ENCODE results near the gene BICD1.
A peak's percentile ranks its signal among the peaks of the same experiment; 100 is the strongest.
"Not testable (repeated sequence)": the region's sequence is repeated elsewhere in the genome, so short reads cannot be mapped to it uniquely, and the experiment has no call there.

BICD1 gene

DNA sequence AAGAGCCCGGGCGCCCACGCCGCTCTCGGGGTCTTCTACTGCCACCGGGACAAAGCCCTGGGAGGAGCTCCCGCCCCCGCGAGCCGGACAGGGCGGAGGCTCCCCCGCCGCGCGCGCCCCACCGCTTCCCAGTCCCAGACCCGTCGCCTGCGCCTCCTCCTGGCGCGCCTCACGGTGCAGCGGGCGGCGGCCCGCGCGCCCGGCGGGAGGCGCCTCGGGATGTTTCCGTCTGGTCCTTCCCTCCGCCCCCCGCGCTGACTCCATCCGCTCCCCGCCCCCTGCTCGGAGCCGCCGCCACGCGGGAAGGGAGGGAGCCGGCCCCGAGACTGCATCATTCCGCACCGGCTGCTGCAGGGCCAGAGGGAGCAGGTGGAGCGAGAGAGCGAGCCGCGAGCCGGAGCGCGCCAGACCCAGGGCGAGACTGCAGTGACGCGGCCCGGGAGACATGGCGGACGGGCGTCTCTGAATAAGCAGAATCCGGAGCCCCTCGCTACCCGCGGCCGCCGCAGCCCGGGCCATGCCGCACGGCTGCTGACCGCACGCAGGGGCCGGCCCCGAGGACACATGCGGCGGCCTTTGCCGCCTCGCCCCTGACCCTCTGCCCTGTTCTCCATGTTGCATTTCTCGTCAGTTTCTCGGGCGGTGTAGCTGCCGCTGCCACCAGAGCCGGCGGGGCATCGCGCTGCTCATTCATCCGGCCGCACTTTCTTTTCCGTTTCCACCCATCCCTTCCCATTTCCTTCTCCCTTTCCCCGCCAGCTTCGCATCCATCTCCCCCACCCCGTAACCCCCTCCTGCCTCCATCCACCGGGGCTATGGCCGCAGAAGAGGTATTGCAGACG is at the start of gene BICD1:
Gene BICD1 (plus strand): TSS at position 331 of the 842 bp plus-strand sequence. CDS start 485 bp downstream, at position 816.
- DNase-seq, result peak; percentile 82 to 94 (median 90)

DNA sequence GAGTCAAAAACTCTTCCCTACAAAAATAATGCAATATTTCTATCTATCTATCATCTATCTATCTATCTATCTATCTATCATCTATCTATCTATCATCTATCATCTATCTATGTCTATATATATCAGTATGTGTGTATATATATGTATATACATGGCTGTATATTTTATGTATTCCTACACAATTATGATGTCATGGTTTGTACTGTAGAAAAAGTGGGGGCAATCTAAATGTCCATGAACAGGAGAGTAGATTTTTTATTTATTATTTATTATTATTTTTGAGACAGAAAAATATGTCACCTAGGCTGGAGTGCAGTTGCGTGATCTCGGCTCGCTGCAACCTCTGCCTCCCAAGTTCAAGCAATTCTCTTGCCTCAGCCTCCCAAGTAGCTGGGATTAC is 45.6 kb upstream of the BICD1 start:
- no peak for DNase-seq

DNA sequence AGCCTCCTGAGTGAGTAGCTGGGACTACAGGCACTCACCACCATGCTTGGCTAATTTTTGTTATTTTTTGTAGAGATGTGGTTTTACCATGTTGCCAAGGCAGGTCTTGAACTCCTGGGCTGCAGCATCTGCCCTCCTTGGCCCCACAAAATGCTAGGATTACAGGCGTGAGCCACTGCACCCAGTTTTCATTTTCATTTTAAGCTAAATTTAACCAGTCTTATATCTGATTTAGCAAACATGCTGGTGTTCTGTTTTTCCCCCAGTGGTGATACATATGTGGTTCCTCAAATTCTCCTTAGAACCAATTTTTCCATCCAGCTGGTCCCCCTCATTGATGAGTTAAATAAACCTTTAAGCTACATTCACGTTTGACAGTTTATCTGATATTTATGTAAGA is 43.8 kb upstream of the BICD1 start:
- peak; percentile 28 to 49 (median 39) for DNase-seq

DNA sequence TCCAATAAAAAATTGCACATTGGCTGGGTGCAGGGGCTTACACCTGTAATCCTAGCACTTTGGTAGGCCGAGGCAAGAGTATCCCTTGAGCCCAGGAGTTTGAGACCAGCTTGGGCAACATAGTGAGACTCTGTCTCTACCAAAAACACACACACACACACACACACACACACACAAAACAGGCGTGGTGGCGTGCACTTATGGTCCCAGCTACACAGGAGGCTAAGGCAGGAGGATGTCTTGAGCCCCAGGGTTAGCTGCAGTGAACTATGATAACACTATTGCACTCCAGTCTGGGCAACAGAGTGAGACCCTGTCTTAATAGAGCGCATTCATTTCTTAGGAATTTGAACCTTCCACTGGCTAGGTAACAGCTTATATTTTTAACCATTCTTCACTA is 42.9 kb upstream of the BICD1 start:
- DNase-seq, result no peak

DNA sequence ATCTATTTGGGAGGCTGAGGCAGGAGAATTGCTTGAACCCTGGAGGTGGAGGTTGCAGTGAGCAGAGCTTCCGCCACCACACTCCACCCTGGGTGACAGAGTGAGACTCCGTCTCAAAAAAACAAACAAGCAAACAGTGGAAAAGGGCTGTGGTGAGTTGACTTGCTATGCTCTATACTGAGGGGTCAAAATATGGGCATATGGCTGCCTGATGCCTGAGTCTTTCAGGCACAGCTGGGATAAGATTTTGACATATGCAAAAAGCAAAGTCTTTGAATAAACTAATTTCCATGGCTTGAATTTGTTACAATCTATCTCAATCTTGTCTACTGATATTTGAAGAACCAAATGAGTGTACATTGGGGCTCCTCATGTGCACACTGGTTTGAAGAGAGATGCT is 40.4 kb upstream of the BICD1 start:
- no peak for DNase-seq

DNA sequence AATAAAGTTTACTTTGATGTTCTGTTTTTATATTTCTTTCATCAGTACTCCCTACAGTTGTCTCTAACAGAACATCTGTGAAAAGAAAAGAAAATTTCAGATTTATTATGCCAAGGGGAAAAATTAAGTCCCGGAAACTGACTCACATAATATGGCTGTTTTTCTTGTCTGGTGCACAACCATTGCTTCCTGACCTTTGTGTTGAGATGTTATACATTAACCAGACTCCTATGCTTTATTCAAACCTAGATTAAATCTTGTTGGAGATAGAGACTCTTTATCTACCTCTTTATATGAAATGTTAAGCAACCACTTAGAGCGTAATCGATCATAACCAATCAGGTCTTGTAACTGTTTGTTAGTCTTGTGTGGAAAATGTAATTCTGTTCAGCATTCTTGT is 37.6 kb upstream of the BICD1 start:
- DNase-seq, result no peak

DNA sequence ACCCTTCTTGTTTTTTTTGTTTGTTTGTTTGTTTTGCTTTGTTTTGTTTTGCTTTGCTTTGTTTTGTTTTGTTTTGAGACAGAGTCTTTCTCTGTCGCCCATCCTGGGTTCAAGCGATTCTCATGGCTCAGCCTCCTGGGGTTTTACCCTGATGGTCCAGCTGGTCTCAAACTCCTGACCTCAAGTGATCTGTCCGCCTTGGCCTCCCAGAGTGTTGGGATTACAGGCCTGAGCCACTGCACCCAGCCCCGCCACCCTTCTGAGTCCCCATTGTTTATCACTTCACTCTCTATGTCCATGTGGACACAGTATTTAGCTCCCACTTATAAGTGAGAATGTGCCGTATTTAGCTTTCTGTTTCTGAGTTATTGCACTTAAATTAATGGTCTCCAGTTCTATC is 36.9 kb upstream of the BICD1 start:
- no peak for DNase-seq

DNA sequence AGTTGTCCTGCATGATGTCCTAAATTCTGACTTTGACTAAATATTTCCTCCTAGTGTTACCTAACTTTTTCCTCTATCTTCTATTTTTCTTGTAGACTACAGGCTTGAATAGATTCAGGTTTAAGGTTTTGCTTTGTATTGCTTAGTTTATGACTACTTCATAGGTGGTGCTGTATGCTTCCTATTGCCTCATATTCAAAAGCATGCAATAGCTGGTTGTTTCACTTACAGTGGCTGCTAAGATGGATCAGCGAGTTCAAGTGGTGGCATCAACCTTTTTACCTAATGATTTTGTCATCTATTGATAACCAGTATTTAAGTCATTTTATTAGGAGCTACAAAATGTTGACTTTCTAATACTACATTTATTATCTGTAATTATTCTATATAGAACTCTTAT is 36.3 kb upstream of the BICD1 start:
- no peak for DNase-seq

DNA sequence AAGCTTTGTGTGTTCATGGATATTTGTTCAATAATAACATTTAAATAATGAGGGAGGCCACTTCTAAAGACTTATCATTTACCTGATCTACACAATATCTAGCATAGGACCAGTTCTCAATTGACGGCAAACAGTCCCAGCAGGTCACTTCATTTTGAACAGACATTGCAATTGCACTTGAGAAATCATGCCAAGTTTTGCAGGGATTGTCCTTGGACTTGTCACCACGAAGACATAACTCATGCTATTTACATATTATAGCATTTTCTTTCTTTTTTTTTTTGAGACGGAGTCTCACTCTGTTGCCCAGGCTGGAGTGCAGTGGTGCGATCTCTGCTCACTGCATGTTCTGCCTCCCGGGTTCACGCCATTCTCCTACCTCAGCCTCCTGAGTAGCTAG is 34.5 kb upstream of the BICD1 start:
- DNase-seq, result no peak

DNA sequence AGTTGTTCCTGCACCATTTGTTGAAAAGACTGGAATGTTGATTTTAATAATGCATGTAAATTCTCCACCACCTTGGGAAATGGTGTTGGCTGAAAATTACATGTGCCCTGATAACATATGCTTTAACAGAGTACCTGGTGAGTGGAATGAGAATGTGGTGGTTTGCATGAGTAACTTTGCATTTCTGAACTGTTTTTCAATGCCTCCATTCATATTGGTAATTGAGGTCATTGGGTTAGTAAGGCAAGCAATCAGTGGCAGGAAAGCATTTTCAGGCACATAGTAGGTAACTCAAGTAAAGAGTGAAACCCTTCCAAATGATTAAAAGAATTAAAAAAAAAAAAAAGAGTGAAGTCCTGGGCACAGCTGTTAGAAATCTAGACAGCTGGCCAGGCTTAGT is 32.2 kb upstream of the BICD1 start:
- DNase-seq, result no peak

DNA sequence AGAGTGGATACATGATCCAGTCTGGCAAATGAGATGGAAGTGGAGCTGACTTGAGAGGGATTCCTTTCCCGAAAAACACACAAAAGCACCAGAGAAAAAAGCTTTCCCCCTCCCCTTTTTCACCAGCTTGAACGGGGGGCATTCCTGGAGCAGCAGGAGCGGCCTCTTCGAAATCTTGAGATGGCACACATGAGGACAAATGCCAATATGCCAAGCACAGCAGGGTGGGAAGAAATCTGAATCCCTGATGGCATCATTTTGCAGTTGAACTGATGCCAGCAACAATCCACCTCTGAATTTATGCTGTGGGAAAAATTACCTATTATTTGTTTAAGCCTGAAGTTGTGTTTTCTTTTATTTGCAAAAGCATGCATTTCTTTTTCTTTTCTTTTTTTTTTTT is 29.7 kb upstream of the BICD1 start:
- no peak for DNase-seq

DNA sequence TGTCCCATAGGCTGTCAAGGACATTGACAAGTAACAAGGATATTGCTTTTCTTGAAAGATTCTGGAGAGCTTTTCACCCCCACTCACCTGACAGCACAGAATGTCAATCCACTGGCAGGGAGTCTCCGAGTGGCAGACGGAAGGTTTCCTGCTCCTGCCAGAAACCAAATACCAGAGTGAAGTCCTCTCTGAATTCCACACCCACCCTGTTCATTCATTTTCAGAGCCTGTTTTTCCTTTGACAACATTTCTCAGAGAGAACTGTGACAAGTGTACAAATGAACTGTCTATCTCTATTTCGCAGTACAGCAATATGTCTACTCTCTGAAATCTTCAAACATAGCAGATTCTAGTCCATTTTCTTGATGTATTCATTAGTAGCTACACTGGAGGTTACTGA is 26.2 kb upstream of the BICD1 start:
- no peak for DNase-seq

DNA sequence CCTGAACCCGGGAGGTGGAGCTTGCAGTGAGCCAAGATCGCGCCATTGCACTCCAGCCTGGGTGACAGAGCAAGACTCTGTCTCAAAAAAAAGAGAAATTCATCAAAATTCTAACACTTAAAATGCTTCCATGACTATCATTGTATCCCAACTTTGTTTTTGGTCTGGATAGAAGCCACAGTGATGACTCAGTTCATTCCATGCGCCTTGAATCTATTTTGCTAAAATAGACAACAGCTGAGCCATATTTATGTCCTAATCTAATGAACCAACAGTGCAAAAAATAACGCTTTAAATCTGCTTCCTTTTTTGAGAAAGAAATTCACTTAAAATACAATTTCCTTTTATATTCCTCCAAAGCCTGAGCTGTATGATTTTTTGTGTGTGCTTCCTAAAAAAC is 23.2 kb upstream of the BICD1 start:
- no peak for DNase-seq

DNA sequence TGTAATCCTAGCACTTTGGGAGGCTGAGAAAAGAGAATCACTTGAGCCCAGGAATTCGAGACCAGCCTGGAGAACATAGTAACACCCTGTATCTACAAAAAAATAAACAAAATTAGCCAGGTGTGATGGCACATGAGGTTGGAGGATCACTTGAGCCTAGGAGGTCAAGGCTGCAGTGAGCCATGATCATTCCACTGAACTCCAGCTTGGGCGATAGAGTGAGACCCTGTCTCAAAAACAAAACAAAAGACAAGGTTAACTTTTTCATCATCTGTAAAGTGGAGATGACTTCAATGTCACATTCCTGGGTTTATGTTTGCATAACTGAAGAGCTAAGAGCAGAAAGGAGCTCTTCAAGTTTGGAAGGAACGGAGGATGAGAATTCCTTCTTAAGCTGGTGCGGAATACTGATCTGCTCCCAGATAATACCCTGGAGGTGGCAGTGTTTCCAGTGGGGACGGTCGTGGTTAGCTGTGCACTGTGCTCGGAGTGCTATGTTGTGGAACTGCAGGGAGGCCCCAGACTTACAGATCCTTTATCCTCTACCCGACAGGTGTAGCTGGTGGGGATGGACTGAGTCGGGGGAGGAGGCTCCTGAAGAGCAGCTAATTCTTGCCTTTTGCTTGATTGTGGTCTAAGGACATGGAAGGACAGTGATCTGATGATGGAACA is 22.5 kb upstream of the BICD1 start:
- no peak for DNase-seq

DNA sequence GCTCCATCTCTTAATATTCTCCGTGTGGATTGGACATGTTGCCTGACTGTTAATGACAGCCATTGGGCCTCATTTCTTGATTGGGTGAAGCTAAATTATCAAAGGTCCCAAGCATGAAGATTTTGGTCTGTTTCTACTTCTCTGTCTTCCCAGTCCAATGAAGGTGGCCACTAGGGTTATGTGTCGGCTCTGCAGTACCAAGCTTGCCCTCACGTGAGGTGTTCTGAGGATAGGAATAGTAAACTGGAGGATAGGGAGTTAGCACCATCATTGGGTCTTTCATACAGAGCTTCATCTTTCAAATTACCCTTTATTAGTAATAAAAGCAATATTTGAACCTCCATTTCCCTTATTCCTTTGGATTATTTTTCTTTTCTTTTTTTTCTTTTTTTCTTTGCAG is 21.9 kb upstream of the BICD1 start:
- no peak for DNase-seq

DNA sequence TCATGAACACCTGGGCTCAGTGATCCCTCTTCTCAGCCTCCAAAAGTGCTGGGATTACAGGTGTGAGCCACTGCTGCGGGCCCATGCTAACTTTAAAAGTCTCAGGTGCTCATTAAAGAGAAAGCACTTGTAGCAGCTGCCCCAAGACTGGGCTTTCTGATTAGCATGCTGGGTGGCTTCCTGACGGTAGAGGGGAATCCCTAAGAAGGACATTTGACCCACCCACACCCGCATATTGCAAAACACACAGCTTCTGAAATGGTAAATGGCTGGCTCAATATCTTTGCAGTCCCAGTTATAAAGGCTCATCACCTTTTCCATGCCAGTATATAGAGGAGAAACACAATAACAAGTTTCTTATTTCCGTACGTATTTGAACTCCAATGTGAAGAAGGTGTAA is 19.3 kb upstream of the BICD1 start:
- DNase-seq, result peak; percentile 70 to 80 (median 74)

DNA sequence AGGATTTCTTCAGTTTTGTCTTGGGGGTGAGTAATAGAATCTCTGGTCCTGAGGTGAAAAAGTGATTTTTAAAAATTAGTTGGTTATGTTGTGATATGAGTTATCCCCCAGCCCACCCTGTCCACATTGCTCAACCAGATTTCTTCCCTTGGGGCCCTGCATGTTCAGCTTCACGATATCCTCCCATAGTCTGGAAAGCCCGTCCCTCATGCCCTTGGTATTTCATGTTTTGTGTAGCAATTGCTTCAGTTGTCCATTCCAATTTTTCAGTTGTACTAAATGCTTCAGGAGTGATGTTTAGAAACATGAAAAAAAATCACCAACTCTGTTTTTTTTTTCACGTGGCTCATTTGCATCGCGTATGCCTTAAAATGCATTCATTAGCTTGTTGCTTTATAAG is 17.5 kb upstream of the BICD1 start:
- DNase-seq, result no peak

DNA sequence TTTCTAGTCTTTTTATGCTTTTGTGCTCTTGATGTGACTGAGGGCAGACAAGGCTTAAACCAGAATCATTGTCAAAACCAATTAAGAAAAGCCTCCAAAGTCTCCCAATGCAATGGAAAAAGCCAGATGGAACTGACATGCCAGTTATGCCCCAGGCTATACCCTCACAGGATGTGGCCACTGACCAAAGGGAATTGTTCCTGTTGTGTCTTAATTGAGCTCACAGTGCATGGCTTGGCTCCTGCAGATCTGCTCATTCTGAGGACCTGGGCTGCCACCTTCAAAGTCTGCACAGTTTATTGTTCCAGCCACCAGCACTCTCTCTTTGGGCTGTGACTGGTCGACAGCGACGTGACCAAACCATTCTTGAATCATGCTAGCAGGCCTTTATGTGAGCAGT is 17.1 kb upstream of the BICD1 start:
- DNase-seq, result no peak

DNA sequence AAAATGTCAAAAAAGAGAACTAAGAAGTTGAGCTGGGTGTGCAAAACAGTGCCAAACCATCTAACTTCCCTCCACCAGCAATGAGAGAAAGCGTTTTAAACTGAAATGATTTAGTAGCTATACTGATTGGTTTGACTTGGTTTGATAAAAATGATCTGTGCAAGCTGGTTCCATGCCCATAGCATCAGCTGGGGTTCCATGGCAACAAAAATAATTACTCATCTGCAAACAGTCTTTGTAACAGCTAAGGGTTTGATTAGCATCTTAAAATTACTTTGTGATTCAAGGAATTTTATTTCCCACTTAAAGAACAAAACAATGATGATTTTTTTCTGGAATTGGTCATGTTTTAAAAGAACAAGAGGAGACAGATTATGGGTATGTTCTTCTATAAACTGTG is 15.0 kb upstream of the BICD1 start:
- DNase-seq, result no peak

DNA sequence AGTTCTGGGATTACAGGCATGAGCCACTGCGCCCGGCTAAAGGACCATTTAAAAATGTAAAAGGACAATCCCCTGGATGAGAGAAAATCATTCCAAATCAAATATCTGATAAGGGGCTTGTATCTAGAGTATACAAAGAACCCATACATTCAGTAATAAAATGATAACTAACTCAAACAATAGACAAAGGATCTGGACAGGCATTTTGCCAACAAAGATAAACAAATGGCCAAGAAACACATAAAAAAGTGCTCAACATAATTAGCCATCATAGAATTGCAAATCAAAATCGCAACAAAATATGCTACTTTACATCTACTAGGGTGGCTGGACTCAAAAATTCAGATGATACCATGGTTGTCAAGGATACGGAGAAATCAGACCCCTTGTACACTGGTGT is 8.5 kb upstream of the BICD1 start:
- DNase-seq, result no peak

DNA sequence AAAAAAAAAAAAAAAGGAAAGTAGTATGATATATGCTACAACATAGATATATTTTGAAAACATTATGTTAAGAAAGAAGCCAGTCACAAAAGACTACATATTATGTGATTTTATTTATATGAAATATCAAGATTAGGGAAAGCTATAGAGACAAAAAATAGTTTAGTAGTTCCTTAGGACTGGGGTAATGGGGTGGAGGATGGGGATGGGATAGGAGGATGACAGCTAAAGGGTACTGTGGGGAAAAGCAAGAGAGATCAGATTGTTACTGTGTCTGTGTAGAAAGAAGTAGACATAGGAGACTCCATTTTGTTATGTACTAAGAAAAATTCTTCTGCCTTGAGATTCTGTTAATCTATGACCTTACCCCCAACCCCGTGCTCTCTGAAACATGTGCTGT is 7.4 kb upstream of the BICD1 start:
- DNase-seq, result not testable (repeated sequence)

DNA sequence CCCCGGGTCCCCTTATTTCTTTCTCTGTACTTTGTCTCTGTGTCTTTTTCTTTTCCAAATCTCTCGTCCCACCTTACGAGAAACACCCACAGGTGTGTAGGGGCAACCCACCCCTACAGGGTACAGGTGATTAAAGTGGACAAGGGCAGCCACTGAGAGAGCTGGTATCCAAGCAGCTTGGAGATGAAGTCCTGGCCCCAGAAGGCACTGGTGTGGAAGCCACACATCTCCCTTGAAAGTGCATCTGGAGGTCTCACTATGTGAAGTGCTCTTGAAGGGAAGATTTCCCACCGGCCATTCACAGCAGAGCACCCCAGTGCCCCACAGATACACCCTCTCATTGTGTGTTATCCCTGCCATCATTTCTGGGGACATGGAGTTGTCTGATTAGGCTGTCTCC is 6.3 kb upstream of the BICD1 start:
- DNase-seq, result no peak

DNA sequence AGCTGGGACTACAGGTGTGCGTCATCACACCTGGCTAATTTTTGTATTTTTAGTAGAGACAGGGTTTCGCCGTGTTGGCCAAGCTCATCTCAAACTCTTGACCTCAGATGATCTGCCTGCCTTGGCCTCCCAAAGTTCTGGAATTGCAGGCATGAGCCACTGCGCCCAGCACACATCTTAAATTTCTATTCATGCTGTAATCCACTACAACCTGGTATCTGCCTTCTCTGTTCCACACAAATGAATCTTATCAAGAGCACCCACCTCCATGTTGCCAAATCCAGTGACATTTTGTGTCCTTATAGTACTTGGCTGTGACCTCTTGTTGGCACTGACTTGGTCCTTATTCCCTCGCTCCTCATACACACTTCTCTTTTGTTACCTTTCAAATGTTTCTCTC is 5.8 kb upstream of the BICD1 start:
- no peak for DNase-seq

DNA sequence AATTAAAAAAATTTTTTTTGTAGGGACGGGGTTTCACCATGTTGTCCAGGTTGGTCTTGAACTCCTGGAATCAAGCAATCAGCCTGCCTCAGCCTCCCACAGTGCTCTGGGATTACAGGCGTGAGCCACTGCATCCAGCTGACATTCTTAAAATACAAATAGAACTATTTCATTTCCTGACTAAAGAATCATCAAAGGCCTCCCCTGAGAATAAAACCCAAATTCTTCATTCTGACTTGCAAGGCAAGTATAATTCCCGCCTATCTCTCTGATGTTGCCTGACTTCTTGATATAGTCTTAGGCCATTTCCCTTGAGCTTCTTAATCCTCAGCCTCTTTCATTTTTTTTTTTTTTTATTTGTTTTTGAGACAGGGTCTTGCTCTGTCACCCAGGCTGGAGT is 4.4 kb upstream of the BICD1 start:
- no peak for DNase-seq

Data from suppressor macrophage treated with lipopolysaccharide for 1 hour (primary cell).